Measurements from ENCODE around the gene SEPTIN12.

GRCh38 chr16:4803401-4803844 is 15.3 kb upstream of the SEPTIN12 start:
- TF ChIP-seq CTCF (IDR thresholded peaks at IDR 0.05) (no peak), POLR2A (IDR thresholded peaks at IDR 0.05) (no peak)
